Smooth muscle cell (in vitro differentiated cells): Measurements from ENCODE around the gene LAMC1. TPM values are rescaled to one million over a fixed set of nuclear protein-coding genes. Genes with fewer than 3 reads are reported as not detected.

Experiments used
- DNase-seq: peaks from one replicate; lab custom pipeline; 2025; ENCODE audit not compliant: unreplicated experiment; lab: John Stamatoyannopoulos, UW
- H2AFZ ChIP-seq: fragments of 200-600 bp; sonication (generic); 2 replicates; pipeline ENCODE4 v1.6.0; 2016; ENCODE audit warnings: antibody characterized with exemption, low read depth, mild to moderate bottlenecking
- H3F3A ChIP-seq: fragments of 200-600 bp; sonication (generic); 2 replicates; pipeline ENCODE4 v1.6.0; 2017; ENCODE audit warnings: antibody characterized with exemption, low read depth
- H3K27ac ChIP-seq: fragments of 200-600 bp; sonication (generic); 2 replicates; pipeline ENCODE4 v1.5.1; 2016; ENCODE audit warnings: low read depth, mild to moderate bottlenecking
- H3K27me3 ChIP-seq: fragments of 200-600 bp; sonication (generic); 2 replicates; pipeline ENCODE4 v1.6.1; 2016; ENCODE audit warnings: low read depth, mild to moderate bottlenecking
- H3K36me3 ChIP-seq: fragments of 200-600 bp; sonication (generic); 2 replicates; pipeline ENCODE4 v1.5.1; 2016; ENCODE audit warnings: low read depth
- H3K4me1 ChIP-seq: fragments of 200-600 bp; sonication (generic); 2 replicates; pipeline ENCODE4 v1.5.1; 2016; ENCODE audit warnings: low read depth
- H3K4me2 ChIP-seq: fragments of 200-600 bp; sonication (generic); 2 replicates; pipeline ENCODE4 v1.6.0; 2016; ENCODE audit warnings: mild to moderate bottlenecking
- H3K4me3 ChIP-seq: fragments of 200-600 bp; sonication (generic); 2 replicates; pipeline ENCODE4 v1.5.1; 2016; ENCODE audit warnings: mild to moderate bottlenecking
- H3K79me2 ChIP-seq: fragments of 200-600 bp; sonication (generic); 2 replicates; pipeline ENCODE4 v1.6.0; 2016; ENCODE audit warnings: low read depth, mild to moderate bottlenecking
- H3K9ac ChIP-seq: fragments of 200-600 bp; sonication (generic); 2 replicates; pipeline ENCODE4 v1.6.0; 2016; ENCODE audit warnings: low read depth
- H3K9me3 ChIP-seq: fragments of 200-600 bp; sonication (generic); replicated peaks from 2 replicates; pipeline ENCODE4 v1.5.1; 2016; ENCODE audit warnings: low read depth
- H4K20me1 ChIP-seq: fragments of 200-600 bp; sonication (generic); 2 replicates; pipeline ENCODE4 v1.6.0; 2016; ENCODE audit warnings: low read depth
- WGBS: methylation state at CpG from one replicate; pipeline ENCODE4 v1.1.7; 2016; ENCODE audit warnings: low lambda C conversion rate; 5-methylcytosine and 5-hydroxymethylcytosine counted together
- polyA plus RNA-seq: library from polyadenylated mRNA; unstranded; fragments of >200 nt; fragmentation: Nextera tagmentation; extraction: Ambion mirVana; gene quantifications from 2 replicates; pipeline ENCODE4 v1.2.1, GENCODE V29; 2016
- total RNA-seq: library from RNA; depleted of rRNA; stranded (reverse); fragments of >200 nt; gene quantifications from 2 replicates; pipeline ENCODE4 v1.2.3, GENCODE V29; 2014
- TF ChIP-seq, protein P1 (sequence below): fragments of 200-600 bp; sonication (generic); IDR thresholded peaks from 2 replicates; pipeline ENCODE4 v1.5.1; 2017; ENCODE audit warnings: borderline replicate concordance, mild to moderate bottlenecking, antibody characterized with exemption; ENCODE audit not compliant: insufficient read depth, poor library complexity, severe bottlenecking

The LAMC1 gene
- total and polyA plus RNA-seq, 2 experiments from 2014 or later, result 64.9 to 137 TPM

DNA sequence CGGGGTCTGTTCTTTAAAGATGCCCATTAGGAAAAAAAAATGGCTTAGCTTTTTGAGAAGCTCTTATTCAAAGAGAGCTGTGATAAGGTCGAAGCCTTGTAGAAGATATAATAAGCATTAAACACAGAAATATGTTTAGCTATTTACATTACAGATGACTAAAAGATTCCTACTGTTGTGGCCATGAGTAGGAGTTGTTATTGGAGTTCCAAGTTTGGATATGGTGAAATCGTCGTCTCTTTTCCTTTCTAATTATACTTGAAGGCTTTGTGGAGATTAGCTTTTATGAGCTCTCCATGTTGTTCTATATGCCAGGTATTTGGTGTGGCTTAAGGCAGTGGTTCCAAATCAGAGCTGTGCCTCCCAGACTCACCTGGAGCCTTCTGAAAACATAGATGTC lies 82.9 kb downstream of the LAMC1 start:
- Histone ChIP-seq H3K9ac (peak overlapping the region; percentile 51), H3K36me3 (peaks cover 4% of the 10 kb centered on the region), H3K4me2 (peak overlapping the region; percentile 65), H3K4me3 (no peak overlapping the region), H3K4me1 (peaks cover 19% of the 10 kb centered on the region), H4K20me1 (peaks cover 33% of the 10 kb centered on the region), H3F3A (peaks cover 8% of the 10 kb centered on the region), H3K9me3 (no peaks in the 10 kb centered on the region), H3K27me3 (no peaks in the 10 kb centered on the region), H3K27ac (peak overlapping the region; percentile 94), H3K79me2 (peaks cover 34% of the 10 kb centered on the region), H2AFZ (no peak overlapping the region)
- no peak for DNase-seq
- WGBS, result 30% methylated on average over 4 of the region's 4 CpGs
- TF ChIP-seq, protein P1, sequence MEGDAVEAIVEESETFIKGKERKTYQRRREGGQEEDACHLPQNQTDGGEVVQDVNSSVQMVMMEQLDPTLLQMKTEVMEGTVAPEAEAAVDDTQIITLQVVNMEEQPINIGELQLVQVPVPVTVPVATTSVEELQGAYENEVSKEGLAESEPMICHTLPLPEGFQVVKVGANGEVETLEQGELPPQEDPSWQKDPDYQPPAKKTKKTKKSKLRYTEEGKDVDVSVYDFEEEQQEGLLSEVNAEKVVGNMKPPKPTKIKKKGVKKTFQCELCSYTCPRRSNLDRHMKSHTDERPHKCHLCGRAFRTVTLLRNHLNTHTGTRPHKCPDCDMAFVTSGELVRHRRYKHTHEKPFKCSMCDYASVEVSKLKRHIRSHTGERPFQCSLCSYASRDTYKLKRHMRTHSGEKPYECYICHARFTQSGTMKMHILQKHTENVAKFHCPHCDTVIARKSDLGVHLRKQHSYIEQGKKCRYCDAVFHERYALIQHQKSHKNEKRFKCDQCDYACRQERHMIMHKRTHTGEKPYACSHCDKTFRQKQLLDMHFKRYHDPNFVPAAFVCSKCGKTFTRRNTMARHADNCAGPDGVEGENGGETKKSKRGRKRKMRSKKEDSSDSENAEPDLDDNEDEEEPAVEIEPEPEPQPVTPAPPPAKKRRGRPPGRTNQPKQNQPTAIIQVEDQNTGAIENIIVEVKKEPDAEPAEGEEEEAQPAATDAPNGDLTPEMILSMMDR, result no peak

DNA sequence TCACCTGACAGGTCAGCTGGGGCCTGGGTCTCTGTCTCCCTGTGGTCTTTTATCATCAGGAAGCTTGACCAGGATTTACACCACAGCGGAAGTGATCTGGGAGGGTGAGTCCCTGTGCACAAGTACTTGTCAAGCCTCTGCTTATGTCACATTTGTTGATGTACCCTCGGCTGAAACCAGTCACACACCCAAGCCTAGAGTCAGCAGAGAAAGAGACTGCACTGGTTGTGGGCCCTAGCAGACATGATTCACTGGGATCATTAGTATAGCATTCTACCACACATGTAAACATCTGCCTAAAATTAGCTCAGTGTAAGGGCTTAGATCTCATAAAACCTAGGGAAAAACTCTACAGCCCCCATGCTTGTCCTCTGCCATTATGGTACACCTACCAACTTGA lies 83.5 kb downstream of the LAMC1 start:
- Histone ChIP-seq H2AFZ (no peak overlapping the region), H3K9ac (peak overlapping the region; percentile 53), H3K27ac (peak overlapping the region; percentile 94), H4K20me1 (peaks cover 27% of the 10 kb centered on the region), H3K9me3 (no peaks in the 10 kb centered on the region), H3K27me3 (no peaks in the 10 kb centered on the region), H3K4me3 (no peak overlapping the region), H3F3A (peaks cover 3% of the 10 kb centered on the region), H3K4me1 (peaks cover 13% of the 10 kb centered on the region), H3K4me2 (peak overlapping the region; percentile 65), H3K36me3 (peaks cover 4% of the 10 kb centered on the region), H3K79me2 (peaks cover 34% of the 10 kb centered on the region)
- no peak for DNase-seq
- WGBS, result 23% methylated on average over 2 of the region's 2 CpGs
- TF ChIP-seq, protein P1, result no peak

DNA sequence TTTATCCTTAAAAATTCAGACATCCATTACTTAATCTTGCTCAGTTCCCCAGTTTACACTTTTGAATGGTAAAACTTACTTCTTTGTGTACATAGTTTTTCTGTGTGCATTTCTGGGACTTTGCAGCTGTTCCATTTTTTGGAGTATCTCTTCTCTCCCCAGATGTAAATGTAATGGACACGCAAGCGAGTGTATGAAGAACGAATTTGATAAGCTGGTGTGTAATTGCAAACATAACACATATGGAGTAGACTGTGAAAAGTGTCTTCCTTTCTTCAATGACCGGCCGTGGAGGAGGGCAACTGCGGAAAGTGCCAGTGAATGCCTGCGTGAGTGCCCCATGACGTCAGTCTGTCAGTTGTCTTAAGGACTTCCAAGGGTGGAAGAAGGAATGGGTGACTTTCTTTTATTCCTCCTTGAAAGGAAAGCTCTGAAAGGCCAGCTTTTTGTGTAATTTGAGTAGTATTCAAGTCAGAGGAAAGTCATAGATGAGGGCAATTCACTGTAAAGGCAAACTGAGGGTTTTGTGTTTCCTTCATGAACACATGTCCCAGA lies 87.2 kb downstream of the LAMC1 start:
- H3K9me3 ChIP-seq, result no peaks in the 10 kb centered on the region
- WGBS, result 98% methylated on average over 8 of the region's 8 CpGs
- H4K20me1 ChIP-seq, result peaks cover 16% of the 10 kb centered on the region
- H3F3A ChIP-seq, result no peaks in the 10 kb centered on the region
- no peaks in the 10 kb centered on the region for H3K36me3 ChIP-seq
- H3K27ac ChIP-seq, result no peak overlapping the region
- no peak overlapping the region for H3K4me3 ChIP-seq
- peaks cover 6% of the 10 kb centered on the region for H3K4me1 ChIP-seq
- H2AFZ ChIP-seq, result no peak overlapping the region
- H3K27me3 ChIP-seq, result no peaks in the 10 kb centered on the region
- DNase-seq, result no peak
- no peak overlapping the region for H3K4me2 ChIP-seq
- H3K79me2 ChIP-seq, result peaks cover 14% of the 10 kb centered on the region
- no peak overlapping the region for H3K9ac ChIP-seq
- TF ChIP-seq, protein P1, result no peak

DNA sequence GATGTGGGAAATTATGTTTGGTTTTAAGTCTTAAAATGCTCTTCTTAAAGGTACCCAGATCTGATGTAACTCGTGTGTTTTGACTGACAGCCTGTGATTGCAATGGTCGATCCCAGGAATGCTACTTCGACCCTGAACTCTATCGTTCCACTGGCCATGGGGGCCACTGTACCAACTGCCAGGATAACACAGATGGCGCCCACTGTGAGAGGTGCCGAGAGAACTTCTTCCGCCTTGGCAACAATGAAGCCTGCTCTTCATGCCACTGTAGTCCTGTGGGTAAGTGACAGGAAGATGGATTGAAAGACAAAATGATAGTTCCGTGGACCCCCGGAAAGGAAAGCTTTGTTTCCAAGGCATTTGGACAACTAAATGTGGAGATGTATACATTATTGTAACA lies 91.2 kb downstream of the LAMC1 start:
- H3K4me3 ChIP-seq, result no peak overlapping the region
- no peaks in the 10 kb centered on the region for H3K9me3 ChIP-seq
- H3K4me1 ChIP-seq, result no peaks in the 10 kb centered on the region
- peaks cover 11% of the 10 kb centered on the region for H3K36me3 ChIP-seq
- H3F3A ChIP-seq, result no peaks in the 10 kb centered on the region
- peaks cover 6% of the 10 kb centered on the region for H3K79me2 ChIP-seq
- no peaks in the 10 kb centered on the region for H4K20me1 ChIP-seq
- no peaks in the 10 kb centered on the region for H3K27me3 ChIP-seq
- no peak overlapping the region for H2AFZ ChIP-seq
- H3K9ac ChIP-seq, result no peak overlapping the region
- 98% methylated on average over 9 of the region's 9 CpGs for WGBS
- no peak overlapping the region for H3K4me2 ChIP-seq
- no peak for DNase-seq
- TF ChIP-seq, protein P1, result no peak
- H3K27ac ChIP-seq, result no peak overlapping the region
